Measurements from ENCODE around the gene CSRNP3. TPM values are rescaled to one million over a fixed set of nuclear protein-coding genes. Genes with fewer than 3 reads are reported as not detected.

The CSRNP3 gene
- total RNA-seq, 1 experiment from 2014 or later = 0.41 TPM

- Histone ChIP-seq H3K27ac (no peak overlapping the region), H3F3A (ENCODE audit: insufficient read depth, low read depth) (no peaks in the 10 kb centered on the region), H3K4me2 (no peak overlapping the region), H4K20me1 (ENCODE audit: insufficient read depth) (no peaks in the 10 kb centered on the region), H3K79me2 (ENCODE audit: low read depth) (no peaks in the 10 kb centered on the region), H2AFZ (no peak overlapping the region), H3K9me3 (ENCODE audit: insufficient read depth, low read depth) (no peaks in the 10 kb centered on the region), H3K9me2 (ENCODE audit: insufficient read depth) (no peaks in the 10 kb centered on the region), H3K4me1 (replicated peaks; ENCODE audit: insufficient read depth) (no peaks in the 10 kb centered on the region), H3K4me3 (no peak overlapping the region), H3K27me3 (ENCODE audit: insufficient read depth, low read depth) (no peaks in the 10 kb centered on the region), H3K36me3 (ENCODE audit: low read depth) (no peaks in the 10 kb centered on the region)
- no peak for TF ChIP-seq CTCF (conservative IDR thresholded peaks at IDR 0.05)
- TF ChIP-seq EZH2 (IDR thresholded peaks at IDR 0.05; ENCODE audit: low read depth) = no peak
- POLR2A ChIA-PET (ENCODE audit: unreplicated experiment) = no interaction called here
- DNase-seq = no peak
- intact Hi-C loops (cut with micrococcal nuclease; ENCODE audit: unreplicated experiment) = no loop called here
- CTCF ChIA-PET = no interaction called here
- no TSS peak for BruUV-seq (replicated peaks)
Observed at GRCh38 chr2:165443511-165443910, 26.0 kb upstream of the CSRNP3 start.

GRCh38 chr2:165448406-165448805, 21.1 kb upstream of the CSRNP3 start:
- Histone ChIP-seq H3K79me2 (ENCODE audit: low read depth) (no peaks in the 10 kb centered on the region), H3K4me3 (no peak overlapping the region), H3K36me3 (ENCODE audit: low read depth) (no peaks in the 10 kb centered on the region), H3K27me3 (ENCODE audit: insufficient read depth, low read depth) (no peaks in the 10 kb centered on the region), H3K27ac (no peak overlapping the region), H3K9me3 (ENCODE audit: insufficient read depth, low read depth) (no peaks in the 10 kb centered on the region), H3K4me1 (replicated peaks; ENCODE audit: insufficient read depth) (no peaks in the 10 kb centered on the region), H3F3A (ENCODE audit: insufficient read depth, low read depth) (no peaks in the 10 kb centered on the region), H3K4me2 (no peak overlapping the region), H4K20me1 (ENCODE audit: insufficient read depth) (no peaks in the 10 kb centered on the region), H2AFZ (no peak overlapping the region), H3K9me2 (ENCODE audit: insufficient read depth) (no peaks in the 10 kb centered on the region)
- POLR2A ChIA-PET (ENCODE audit: unreplicated experiment) = no interaction called here
- DNase-seq = no peak
- TF ChIP-seq CTCF (conservative IDR thresholded peaks at IDR 0.05) (no peak), EZH2 (IDR thresholded peaks at IDR 0.05; ENCODE audit: low read depth) (no peak)
- CTCF ChIA-PET = no interaction called here
- intact Hi-C loops (cut with micrococcal nuclease; ENCODE audit: unreplicated experiment) = no loop called here
- no TSS peak for BruUV-seq (replicated peaks)

- Histone ChIP-seq H3K4me3 (no peak overlapping the region), H3K4me1 (replicated peaks; ENCODE audit: insufficient read depth) (no peaks in the 10 kb centered on the region), H4K20me1 (ENCODE audit: insufficient read depth) (no peaks in the 10 kb centered on the region), H3K27ac (no peak overlapping the region), H3K36me3 (ENCODE audit: low read depth) (no peaks in the 10 kb centered on the region), H3K79me2 (ENCODE audit: low read depth) (no peaks in the 10 kb centered on the region), H3F3A (ENCODE audit: insufficient read depth, low read depth) (no peaks in the 10 kb centered on the region), H2AFZ (no peak overlapping the region), H3K9me3 (ENCODE audit: insufficient read depth, low read depth) (no peaks in the 10 kb centered on the region), H3K27me3 (ENCODE audit: insufficient read depth, low read depth) (no peaks in the 10 kb centered on the region), H3K9me2 (ENCODE audit: insufficient read depth) (no peaks in the 10 kb centered on the region), H3K4me2 (no peak overlapping the region)
- intact Hi-C loops (cut with micrococcal nuclease; ENCODE audit: unreplicated experiment) = no loop called here
- CTCF ChIA-PET = no interaction called here
- TF ChIP-seq EZH2 (IDR thresholded peaks at IDR 0.05; ENCODE audit: low read depth) (no peak), CTCF (conservative IDR thresholded peaks at IDR 0.05) (no peak)
- no peak for DNase-seq
- POLR2A ChIA-PET (ENCODE audit: unreplicated experiment) = no interaction called here
- no TSS peak for BruUV-seq (replicated peaks)
Observed at GRCh38 chr2:165450156-165450555, 19.3 kb upstream of the CSRNP3 start.
